Measurements from ENCODE around the gene TSKU.

DNA sequence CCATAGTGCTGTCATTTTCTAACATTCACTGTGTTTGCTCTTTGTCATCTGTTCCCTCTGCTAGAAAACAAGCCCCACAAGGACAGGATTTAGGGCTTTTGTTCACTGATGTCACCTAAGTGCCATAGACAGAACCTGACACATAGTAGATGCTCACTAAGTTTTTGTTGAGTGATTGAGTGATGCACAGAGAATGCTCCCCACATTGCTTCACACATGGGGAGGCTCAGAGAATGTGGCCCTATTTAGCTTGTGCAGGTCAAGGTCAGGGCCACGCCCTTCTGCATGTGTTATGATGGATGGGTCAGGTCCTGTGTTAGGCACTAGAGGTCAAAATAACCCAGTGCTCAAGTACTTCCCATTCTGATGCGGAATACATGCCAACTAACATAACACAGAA, 33.1 kb upstream of the TSKU start:
- TF ChIP-seq, protein P1, sequence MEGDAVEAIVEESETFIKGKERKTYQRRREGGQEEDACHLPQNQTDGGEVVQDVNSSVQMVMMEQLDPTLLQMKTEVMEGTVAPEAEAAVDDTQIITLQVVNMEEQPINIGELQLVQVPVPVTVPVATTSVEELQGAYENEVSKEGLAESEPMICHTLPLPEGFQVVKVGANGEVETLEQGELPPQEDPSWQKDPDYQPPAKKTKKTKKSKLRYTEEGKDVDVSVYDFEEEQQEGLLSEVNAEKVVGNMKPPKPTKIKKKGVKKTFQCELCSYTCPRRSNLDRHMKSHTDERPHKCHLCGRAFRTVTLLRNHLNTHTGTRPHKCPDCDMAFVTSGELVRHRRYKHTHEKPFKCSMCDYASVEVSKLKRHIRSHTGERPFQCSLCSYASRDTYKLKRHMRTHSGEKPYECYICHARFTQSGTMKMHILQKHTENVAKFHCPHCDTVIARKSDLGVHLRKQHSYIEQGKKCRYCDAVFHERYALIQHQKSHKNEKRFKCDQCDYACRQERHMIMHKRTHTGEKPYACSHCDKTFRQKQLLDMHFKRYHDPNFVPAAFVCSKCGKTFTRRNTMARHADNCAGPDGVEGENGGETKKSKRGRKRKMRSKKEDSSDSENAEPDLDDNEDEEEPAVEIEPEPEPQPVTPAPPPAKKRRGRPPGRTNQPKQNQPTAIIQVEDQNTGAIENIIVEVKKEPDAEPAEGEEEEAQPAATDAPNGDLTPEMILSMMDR (IDR thresholded peaks at IDR 0.05): no peak
- TF ChIP-seq EP300 (IDR thresholded peaks at IDR 0.05): no peak
